ENCODE measurements around the gene TCERG1.

DNA sequence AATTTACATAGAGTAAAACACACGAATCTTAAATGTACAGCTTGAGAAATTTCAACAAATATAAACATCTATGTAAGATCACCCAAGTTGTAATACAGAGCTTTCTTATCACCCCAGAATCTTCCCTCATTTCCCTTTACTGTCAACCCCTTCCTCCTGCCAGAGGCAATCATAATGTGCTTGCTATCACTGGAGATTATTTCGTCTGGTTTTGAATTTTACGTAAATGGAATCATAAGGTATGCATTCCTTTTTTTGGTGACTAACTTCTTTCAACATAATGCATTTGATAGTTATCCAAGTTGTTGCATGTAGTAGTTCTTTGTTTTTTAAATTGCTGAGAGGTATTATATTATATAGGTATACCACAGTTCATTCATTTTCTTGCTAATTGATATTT, 106.3 kb downstream of the TCERG1 start:
- TF ChIP-seq POLR2AphosphoS5 (IDR thresholded peaks at IDR 0.05; ENCODE audit: low read depth, low read length) (no peak), POLR2A (IDR thresholded peaks at IDR 0.05; ENCODE audit: low read depth, low read length) (no peak), TAF1 (IDR thresholded peaks at IDR 0.05; ENCODE audit: low read depth, low read length) (no peak)
